HG03460 (cell line): ENCODE data around the gene GDF7.
"Not testable (repeated sequence)": the region's sequence is repeated elsewhere in the genome, so short reads cannot be mapped to it uniquely, and the experiment has no call there.

Source experiments
- ATAC-seq: cut with Tn5 transposase; IDR thresholded peaks from one replicate; pipeline ENCODE4 v1.9.1; 2021; ENCODE audit not compliant: unreplicated experiment

GDF7 gene

GRCh38 chr2:20693317-20693716 lies 26.4 kb downstream of the GDF7 start:
- no peak for ATAC-seq

- ATAC-seq = no peak
Observed at GRCh38 chr2:20696366-20696765, 29.4 kb downstream of the GDF7 start.

- no peak for ATAC-seq
Observed at GRCh38 chr2:20697322-20697934, 30.5 kb downstream of the GDF7 start.

- ATAC-seq = no peak
Observed at GRCh38 chr2:20698916-20699613, 32.1 kb downstream of the GDF7 start.

GRCh38 chr2:20702563-20702962 lies 35.6 kb downstream of the GDF7 start:
- no peak for ATAC-seq

- no peak for ATAC-seq
Observed at GRCh38 chr2:20704886-20705285, 37.9 kb downstream of the GDF7 start.

GRCh38 chr2:20706217-20706616 lies 39.3 kb downstream of the GDF7 start:
- no peak for ATAC-seq

- ATAC-seq = no peak
Observed at GRCh38 chr2:20706786-20707185, 39.8 kb downstream of the GDF7 start.

GRCh38 chr2:20707601-20708000 lies 40.7 kb downstream of the GDF7 start:
- no peak for ATAC-seq

GRCh38 chr2:20711641-20712040 lies 44.7 kb downstream of the GDF7 start:
- ATAC-seq = not testable (repeated sequence)

GRCh38 chr2:20713585-20713984 lies 46.6 kb downstream of the GDF7 start:
- ATAC-seq = not testable (repeated sequence)

- not testable (repeated sequence) for ATAC-seq
Observed at GRCh38 chr2:20714412-20714811, 47.5 kb downstream of the GDF7 start.

GRCh38 chr2:20716164-20716563 lies 49.2 kb downstream of the GDF7 start:
- not testable (repeated sequence) for ATAC-seq

- ATAC-seq = no peak
Observed at GRCh38 chr2:20717641-20718040, 50.7 kb downstream of the GDF7 start.

GRCh38 chr2:20722592-20723240 lies 55.8 kb downstream of the GDF7 start:
- ATAC-seq = no peak

- ATAC-seq = no peak
Observed at GRCh38 chr2:20723543-20723942, 56.6 kb downstream of the GDF7 start.

- no peak for ATAC-seq
Observed at GRCh38 chr2:20724500-20725053, 57.6 kb downstream of the GDF7 start.

- ATAC-seq = no peak
Observed at GRCh38 chr2:20725782-20726181, 58.8 kb downstream of the GDF7 start.

- no peak for ATAC-seq
Observed at GRCh38 chr2:20726913-20727312, 60.0 kb downstream of the GDF7 start.

- ATAC-seq = no peak
Observed at GRCh38 chr2:20728114-20728758, 61.3 kb downstream of the GDF7 start.
